Measurements from ENCODE around the gene GRM7.

The GRM7 gene

GRCh38 chr3:6844723-6845122 lies 16.2 kb upstream of the GRM7 start:
- Histone ChIP-seq H3K36me3 (replicated peaks; ENCODE audit: low read depth, low read length) (no peaks in the 10 kb centered on the region), H3K27ac (ENCODE audit: low read length) (no peak overlapping the region), H3K27me3 (ENCODE audit: low read depth, low read length) (no peaks in the 10 kb centered on the region), H3K79me2 (ENCODE audit: low read length) (no peaks in the 10 kb centered on the region), H3K4me2 (ENCODE audit: low read length) (no peak overlapping the region), H4K20me1 (ENCODE audit: insufficient read depth, low read length) (no peaks in the 10 kb centered on the region), H3K4me1 (ENCODE audit: low read length) (no peaks in the 10 kb centered on the region), H3K9me3 (ENCODE audit: insufficient read depth, low read length) (no peaks in the 10 kb centered on the region), H2AFZ (ENCODE audit: low read depth, low read length) (no peak overlapping the region), H3K9ac (ENCODE audit: low read length) (no peak overlapping the region), H3K4me3 (ENCODE audit: low read length) (no peak overlapping the region)
- no peak for TF ChIP-seq EZH2phosphoT487 (IDR thresholded peaks at IDR 0.05; ENCODE audit: low read depth)
- TF ChIP-seq, protein P1, sequence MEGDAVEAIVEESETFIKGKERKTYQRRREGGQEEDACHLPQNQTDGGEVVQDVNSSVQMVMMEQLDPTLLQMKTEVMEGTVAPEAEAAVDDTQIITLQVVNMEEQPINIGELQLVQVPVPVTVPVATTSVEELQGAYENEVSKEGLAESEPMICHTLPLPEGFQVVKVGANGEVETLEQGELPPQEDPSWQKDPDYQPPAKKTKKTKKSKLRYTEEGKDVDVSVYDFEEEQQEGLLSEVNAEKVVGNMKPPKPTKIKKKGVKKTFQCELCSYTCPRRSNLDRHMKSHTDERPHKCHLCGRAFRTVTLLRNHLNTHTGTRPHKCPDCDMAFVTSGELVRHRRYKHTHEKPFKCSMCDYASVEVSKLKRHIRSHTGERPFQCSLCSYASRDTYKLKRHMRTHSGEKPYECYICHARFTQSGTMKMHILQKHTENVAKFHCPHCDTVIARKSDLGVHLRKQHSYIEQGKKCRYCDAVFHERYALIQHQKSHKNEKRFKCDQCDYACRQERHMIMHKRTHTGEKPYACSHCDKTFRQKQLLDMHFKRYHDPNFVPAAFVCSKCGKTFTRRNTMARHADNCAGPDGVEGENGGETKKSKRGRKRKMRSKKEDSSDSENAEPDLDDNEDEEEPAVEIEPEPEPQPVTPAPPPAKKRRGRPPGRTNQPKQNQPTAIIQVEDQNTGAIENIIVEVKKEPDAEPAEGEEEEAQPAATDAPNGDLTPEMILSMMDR (IDR thresholded peaks at IDR 0.05; ENCODE audit: low read depth, low read length): no peak

DNA sequence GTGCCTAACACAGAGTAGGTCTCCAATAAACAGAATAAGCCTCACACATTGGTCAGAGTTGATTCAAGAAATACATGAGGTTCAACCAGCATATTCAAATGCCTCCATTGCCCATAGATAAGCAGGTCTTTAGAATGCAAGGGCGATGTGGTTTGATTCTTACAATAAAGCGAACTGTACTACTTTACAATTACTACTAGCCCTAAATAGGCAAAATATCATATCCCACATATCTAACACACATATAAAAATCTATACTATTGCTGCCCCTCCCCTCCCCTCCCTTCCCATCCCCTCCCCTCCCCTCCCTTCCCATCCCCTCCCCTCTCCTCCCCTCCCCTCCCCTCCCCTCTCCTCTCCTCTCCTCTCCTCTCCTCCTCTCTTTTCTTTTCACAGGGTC lies 6.7 kb upstream of the GRM7 start:
- H3K79me2 ChIP-seq (ENCODE audit: low read length): no peaks in the 10 kb centered on the region
- no peaks in the 10 kb centered on the region for H3K36me3 ChIP-seq (replicated peaks; ENCODE audit: low read depth, low read length)
- no peaks in the 10 kb centered on the region for H3K27me3 ChIP-seq (ENCODE audit: low read depth, low read length)
- no peaks in the 10 kb centered on the region for H3K4me1 ChIP-seq (ENCODE audit: low read length)
- no peaks in the 10 kb centered on the region for H3K9me3 ChIP-seq (ENCODE audit: insufficient read depth, low read length)
- no peak for TF ChIP-seq EZH2phosphoT487 (IDR thresholded peaks at IDR 0.05; ENCODE audit: low read depth)
- TF ChIP-seq, protein P1 (IDR thresholded peaks at IDR 0.05; ENCODE audit: low read depth, low read length): no peak
- H2AFZ ChIP-seq (ENCODE audit: low read depth, low read length): no peak overlapping the region
- H4K20me1 ChIP-seq (ENCODE audit: insufficient read depth, low read length): no peaks in the 10 kb centered on the region
- H3K9ac ChIP-seq (ENCODE audit: low read length): no peak overlapping the region
- no peak overlapping the region for H3K4me3 ChIP-seq (ENCODE audit: low read length)
- H3K27ac ChIP-seq (ENCODE audit: low read length): no peak overlapping the region
- H3K4me2 ChIP-seq (ENCODE audit: low read length): no peak overlapping the region

DNA sequence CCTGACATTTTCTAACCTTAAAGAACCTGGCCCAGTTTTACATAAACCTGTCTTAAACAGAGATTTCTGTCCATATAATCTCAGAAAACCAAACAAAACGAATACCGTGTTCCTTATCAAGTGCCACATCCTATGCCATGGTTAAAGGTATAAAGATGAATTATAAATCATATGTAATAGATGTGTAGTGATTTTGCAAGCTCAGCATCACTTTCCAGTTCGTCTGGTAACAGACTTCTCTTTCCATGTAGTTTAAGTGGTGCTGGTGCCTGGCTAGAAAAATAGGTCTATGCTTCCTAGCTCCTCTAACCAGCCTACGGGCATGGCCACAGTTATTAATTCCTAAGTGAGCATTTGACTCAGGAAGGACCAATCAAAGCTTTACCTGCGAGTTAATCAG lies 3.4 kb upstream of the GRM7 start:
- Histone ChIP-seq H3K9ac (ENCODE audit: low read length) (no peak overlapping the region), H4K20me1 (ENCODE audit: insufficient read depth, low read length) (no peaks in the 10 kb centered on the region), H3K79me2 (ENCODE audit: low read length) (no peaks in the 10 kb centered on the region), H3K4me1 (ENCODE audit: low read length) (no peaks in the 10 kb centered on the region), H3K4me3 (ENCODE audit: low read length) (no peak overlapping the region), H2AFZ (ENCODE audit: low read depth, low read length) (no peak overlapping the region), H3K4me2 (ENCODE audit: low read length) (no peak overlapping the region), H3K27ac (ENCODE audit: low read length) (no peak overlapping the region), H3K9me3 (ENCODE audit: insufficient read depth, low read length) (no peaks in the 10 kb centered on the region), H3K36me3 (replicated peaks; ENCODE audit: low read depth, low read length) (no peaks in the 10 kb centered on the region), H3K27me3 (ENCODE audit: low read depth, low read length) (no peaks in the 10 kb centered on the region)
- TF ChIP-seq, protein P1 (IDR thresholded peaks at IDR 0.05; ENCODE audit: low read depth, low read length): no peak
- no peak for TF ChIP-seq EZH2phosphoT487 (IDR thresholded peaks at IDR 0.05; ENCODE audit: low read depth)

- Histone ChIP-seq H4K20me1 (ENCODE audit: insufficient read depth, low read length) (no peaks in the 10 kb centered on the region), H3K4me3 (ENCODE audit: low read length) (no peak overlapping the region), H3K9ac (ENCODE audit: low read length) (no peak overlapping the region), H3K36me3 (replicated peaks; ENCODE audit: low read depth, low read length) (no peaks in the 10 kb centered on the region), H3K4me1 (ENCODE audit: low read length) (no peaks in the 10 kb centered on the region), H3K4me2 (ENCODE audit: low read length) (no peak overlapping the region), H3K9me3 (ENCODE audit: insufficient read depth, low read length) (no peaks in the 10 kb centered on the region), H3K27me3 (ENCODE audit: low read depth, low read length) (no peaks in the 10 kb centered on the region), H3K79me2 (ENCODE audit: low read length) (no peaks in the 10 kb centered on the region), H2AFZ (ENCODE audit: low read depth, low read length) (no peak overlapping the region), H3K27ac (ENCODE audit: low read length) (no peak overlapping the region)
- TF ChIP-seq EZH2phosphoT487 (IDR thresholded peaks at IDR 0.05; ENCODE audit: low read depth): no peak
- TF ChIP-seq, protein P1 (IDR thresholded peaks at IDR 0.05; ENCODE audit: low read depth, low read length): no peak
Measured at GRCh38 chr3:6860149-6860953, 564 bp upstream of the GRM7 start.
